ENCODE data around the gene GSG1L.

The GSG1L gene

GRCh38 chr16:27840311-27841060, 223.0 kb downstream of the GSG1L start:
- no peak for DNase-seq

GRCh38 chr16:27839419-27839818, 224.1 kb downstream of the GSG1L start:
- DNase-seq: no peak

GRCh38 chr16:27838536-27839175, 224.9 kb downstream of the GSG1L start:
- no peak for DNase-seq

- no peak for DNase-seq
Observed at GRCh38 chr16:27829975-27830374, 233.5 kb downstream of the GSG1L start.

- no peak for DNase-seq
Observed at GRCh38 chr16:27828671-27829070, 234.8 kb downstream of the GSG1L start.

- DNase-seq: no peak
Observed at GRCh38 chr16:27827765-27828164, 235.7 kb downstream of the GSG1L start.

- DNase-seq: no peak
Observed at GRCh38 chr16:27826893-27827289, 236.6 kb downstream of the GSG1L start.

- no peak for DNase-seq
Observed at GRCh38 chr16:27826081-27826892, 237.2 kb downstream of the GSG1L start.

GRCh38 chr16:27824786-27825185, 238.7 kb downstream of the GSG1L start:
- DNase-seq: no peak

- no peak for DNase-seq
Observed at GRCh38 chr16:27824006-27824405, 239.5 kb downstream of the GSG1L start.

- DNase-seq: no peak
Observed at GRCh38 chr16:27823421-27823820, 240.1 kb downstream of the GSG1L start.

GRCh38 chr16:27822996-27823395, 240.5 kb downstream of the GSG1L start:
- DNase-seq: no peak

GRCh38 chr16:27822529-27822928, 241.0 kb downstream of the GSG1L start:
- no peak for DNase-seq

- no peak for DNase-seq
Observed at GRCh38 chr16:27820646-27821345, 242.7 kb downstream of the GSG1L start.

GRCh38 chr16:27819881-27820610, 243.5 kb downstream of the GSG1L start:
- DNase-seq: no peak

GRCh38 chr16:27819356-27819755, 244.2 kb downstream of the GSG1L start:
- DNase-seq: no peak

GRCh38 chr16:27818246-27818645, 245.3 kb downstream of the GSG1L start:
- no peak for DNase-seq

GRCh38 chr16:27817038-27817437, 246.5 kb downstream of the GSG1L start:
- DNase-seq: no peak

- DNase-seq: no peak
Observed at GRCh38 chr16:27816561-27816960, 247.0 kb downstream of the GSG1L start.

GRCh38 chr16:27813591-27813990, 249.9 kb downstream of the GSG1L start:
- no peak for DNase-seq

- no peak for DNase-seq
Observed at GRCh38 chr16:27811881-27812280, 251.6 kb downstream of the GSG1L start.

GRCh38 chr16:27806986-27807385, 256.5 kb downstream of the GSG1L start:
- DNase-seq: no peak

All from NCI-H446 (cell line).